ENCODE measurements around the gene TLR8. TPM values are rescaled to one million over a fixed set of nuclear protein-coding genes. Genes with fewer than 3 reads are reported as not detected.

Gene TLR8
- total and polyA plus RNA-seq, 2 experiments from 2014 or later: not detected

DNA sequence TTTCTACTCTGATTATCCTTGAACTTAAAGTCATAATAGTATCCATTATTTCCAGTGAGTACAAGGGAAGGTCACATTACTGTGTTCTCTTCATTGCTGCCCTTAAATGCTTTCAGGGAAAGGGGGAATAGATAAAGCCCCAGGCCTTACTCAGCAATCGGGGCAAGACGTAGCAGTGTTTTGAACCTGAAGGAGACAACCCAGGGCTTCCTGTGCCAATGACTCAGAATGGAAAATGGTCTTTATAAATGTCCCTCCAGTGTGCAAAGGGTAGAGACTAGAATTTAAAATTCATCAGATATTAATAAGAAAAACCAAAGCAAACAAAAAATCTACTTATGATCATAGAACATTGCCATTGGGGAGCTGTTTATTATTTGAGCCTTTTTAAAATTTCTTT is 23.7 kb downstream of the TLR8 start (continued):
- TF ChIP-seq, protein P1, sequence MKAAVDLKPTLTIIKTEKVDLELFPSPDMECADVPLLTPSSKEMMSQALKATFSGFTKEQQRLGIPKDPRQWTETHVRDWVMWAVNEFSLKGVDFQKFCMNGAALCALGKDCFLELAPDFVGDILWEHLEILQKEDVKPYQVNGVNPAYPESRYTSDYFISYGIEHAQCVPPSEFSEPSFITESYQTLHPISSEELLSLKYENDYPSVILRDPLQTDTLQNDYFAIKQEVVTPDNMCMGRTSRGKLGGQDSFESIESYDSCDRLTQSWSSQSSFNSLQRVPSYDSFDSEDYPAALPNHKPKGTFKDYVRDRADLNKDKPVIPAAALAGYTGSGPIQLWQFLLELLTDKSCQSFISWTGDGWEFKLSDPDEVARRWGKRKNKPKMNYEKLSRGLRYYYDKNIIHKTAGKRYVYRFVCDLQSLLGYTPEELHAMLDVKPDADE (IDR thresholded peaks at IDR 0.05): no peak
- no peak for TF ChIP-seq POLR2AphosphoS5 (IDR thresholded peaks at IDR 0.05; ENCODE audit: low read depth)
- no peak for TF ChIP-seq STAT1 (IDR thresholded peaks at IDR 0.05; ENCODE audit: unreplicated experiment)
- TF ChIP-seq ZNF331 (CRISPR knock-in tag; IDR thresholded peaks at IDR 0.05; ENCODE audit: low read depth): no peak
- TF ChIP-seq ZNF114 (CRISPR knock-in tag; IDR thresholded peaks at IDR 0.05): no peak
- no peak for TF ChIP-seq CREB1 (CRISPR knock-in tag; IDR thresholded peaks at IDR 0.05; ENCODE audit: low read depth)
- no peak for TF ChIP-seq CTCF (conservative IDR thresholded peaks at IDR 0.05; ENCODE audit: low read depth in 2 of 2)
- TF ChIP-seq, protein P2, sequence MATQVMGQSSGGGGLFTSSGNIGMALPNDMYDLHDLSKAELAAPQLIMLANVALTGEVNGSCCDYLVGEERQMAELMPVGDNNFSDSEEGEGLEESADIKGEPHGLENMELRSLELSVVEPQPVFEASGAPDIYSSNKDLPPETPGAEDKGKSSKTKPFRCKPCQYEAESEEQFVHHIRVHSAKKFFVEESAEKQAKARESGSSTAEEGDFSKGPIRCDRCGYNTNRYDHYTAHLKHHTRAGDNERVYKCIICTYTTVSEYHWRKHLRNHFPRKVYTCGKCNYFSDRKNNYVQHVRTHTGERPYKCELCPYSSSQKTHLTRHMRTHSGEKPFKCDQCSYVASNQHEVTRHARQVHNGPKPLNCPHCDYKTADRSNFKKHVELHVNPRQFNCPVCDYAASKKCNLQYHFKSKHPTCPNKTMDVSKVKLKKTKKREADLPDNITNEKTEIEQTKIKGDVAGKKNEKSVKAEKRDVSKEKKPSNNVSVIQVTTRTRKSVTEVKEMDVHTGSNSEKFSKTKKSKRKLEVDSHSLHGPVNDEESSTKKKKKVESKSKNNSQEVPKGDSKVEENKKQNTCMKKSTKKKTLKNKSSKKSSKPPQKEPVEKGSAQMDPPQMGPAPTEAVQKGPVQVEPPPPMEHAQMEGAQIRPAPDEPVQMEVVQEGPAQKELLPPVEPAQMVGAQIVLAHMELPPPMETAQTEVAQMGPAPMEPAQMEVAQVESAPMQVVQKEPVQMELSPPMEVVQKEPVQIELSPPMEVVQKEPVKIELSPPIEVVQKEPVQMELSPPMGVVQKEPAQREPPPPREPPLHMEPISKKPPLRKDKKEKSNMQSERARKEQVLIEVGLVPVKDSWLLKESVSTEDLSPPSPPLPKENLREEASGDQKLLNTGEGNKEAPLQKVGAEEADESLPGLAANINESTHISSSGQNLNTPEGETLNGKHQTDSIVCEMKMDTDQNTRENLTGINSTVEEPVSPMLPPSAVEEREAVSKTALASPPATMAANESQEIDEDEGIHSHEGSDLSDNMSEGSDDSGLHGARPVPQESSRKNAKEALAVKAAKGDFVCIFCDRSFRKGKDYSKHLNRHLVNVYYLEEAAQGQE (IDR thresholded peaks at IDR 0.05; ENCODE audit: unreplicated experiment): no peak
- no peak for TF ChIP-seq EZH2phosphoT487 (IDR thresholded peaks at IDR 0.05; ENCODE audit: unreplicated experiment)
- TF ChIP-seq JUNB (IDR thresholded peaks at IDR 0.05; ENCODE audit: unreplicated experiment): no peak
- TF ChIP-seq EZH2 (IDR thresholded peaks at IDR 0.05; ENCODE audit: low read depth, unreplicated experiment): no peak

DNA sequence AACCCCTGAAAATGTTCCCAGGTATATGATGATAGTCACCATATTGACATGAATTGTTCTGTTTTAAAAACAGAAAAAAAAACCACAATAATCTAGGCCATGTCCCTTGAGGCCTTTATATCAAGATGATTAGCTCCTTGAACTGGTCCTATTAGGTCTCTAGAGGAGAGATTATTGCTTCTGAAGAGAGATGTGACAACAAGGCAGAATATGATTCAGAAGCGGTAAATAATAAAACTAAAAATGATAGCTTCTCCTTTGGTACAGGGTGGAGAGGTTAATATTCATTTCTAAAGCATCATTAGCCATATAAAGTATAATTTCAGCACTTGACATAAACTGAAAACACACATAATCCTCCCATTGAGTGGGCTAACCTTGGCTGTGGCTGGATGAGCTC is 25.8 kb downstream of the TLR8 start:
- Histone ChIP-seq H3K9me2 (ENCODE audit: insufficient read depth) (no peaks in the 10 kb centered on the region), H3F3A (replicated peaks; ENCODE audit: low read depth) (no peaks in the 10 kb centered on the region), H3K27me3 (ENCODE audit: insufficient read depth) (no peaks in the 10 kb centered on the region), H3K4me3 (no peak overlapping the region), H3K79me2 (replicated peaks; ENCODE audit: insufficient read depth) (no peaks in the 10 kb centered on the region), H2AFZ (no peak overlapping the region), H3K36me3 (ENCODE audit: insufficient read depth) (peaks cover 5% of the 10 kb centered on the region; the same call in 1 of the 2 replicates), H4K20me1 (replicated peaks; ENCODE audit: insufficient read depth) (no peaks in the 10 kb centered on the region), H3K27ac (ENCODE audit: low read depth) (no peak overlapping the region), H3K4me2 (no peak overlapping the region), H3K4me1 (ENCODE audit: insufficient read depth) (no peaks in the 10 kb centered on the region)
- DNase-seq (ENCODE audit: low spot score): no peak
- TF ChIP-seq NANOG (IDR thresholded peaks at IDR 0.05; ENCODE audit: borderline replicate concordance): no peak
- TF ChIP-seq, protein P1 (IDR thresholded peaks at IDR 0.05): no peak
- no peak for TF ChIP-seq EZH2 (IDR thresholded peaks at IDR 0.05; ENCODE audit: low read depth, unreplicated experiment)
- no peak for TF ChIP-seq ZNF331 (CRISPR knock-in tag; IDR thresholded peaks at IDR 0.05; ENCODE audit: low read depth)
- TF ChIP-seq CTCF (conservative IDR thresholded peaks at IDR 0.05; ENCODE audit: low read depth in 2 of 2): no peak
- no peak for TF ChIP-seq STAT1 (IDR thresholded peaks at IDR 0.05; ENCODE audit: unreplicated experiment)
- TF ChIP-seq CREB1 (CRISPR knock-in tag; IDR thresholded peaks at IDR 0.05; ENCODE audit: low read depth): no peak
- no peak for TF ChIP-seq JUNB (IDR thresholded peaks at IDR 0.05; ENCODE audit: unreplicated experiment)
- peaks cover 16% of the 10 kb centered on the region; the same call in 2 of the 3 replicates for H3K9me3 Mint-ChIP-seq
- no peaks in the 10 kb centered on the region for H3K4me1 Mint-ChIP-seq
- ATAC-seq: no peak
- H3K4me3 Mint-ChIP-seq: no peak overlapping the region
- H3K27ac Mint-ChIP-seq: no peak overlapping the region
- H3K36me3 Mint-ChIP-seq (ENCODE audit: low read depth): peaks cover 6% of the 10 kb centered on the region; the same call in 2 of the 3 replicates
- H3K27me3 Mint-ChIP-seq (ENCODE audit: insufficient read depth, low read depth, poor library complexity): peaks cover 1% of the 10 kb centered on the region

All from GM23338 (cell line).